HL-60 (cell line): ENCODE data around the gene ISG15.
"Not testable (repeated sequence)": the region's sequence is repeated elsewhere in the genome, so short reads cannot be mapped to it uniquely, and the experiment has no call there.

ENCODE experiments used
- DNase-seq, 2 experiments: peaks; one replicate each; pipeline ENCODE4 v3.0.0-alpha.2; 2010 to 2020; ENCODE audit warnings: low read depth in 1 of 2, low spot score in 1 of 2
- H3K27ac ChIP-seq: fragments of 250-450 bp; sonication (Bioruptor Pico); replicated peaks from 2 replicates; pipeline ENCODE4 v1.5.1; 2020; ENCODE audit warnings: mild to moderate bottlenecking, moderate library complexity
- H3K27me3 ChIP-seq: fragments of 250-450 bp; sonication (Bioruptor Pico); 2 replicates; pipeline ENCODE4 v1.5.1; 2021; ENCODE audit warnings: mild to moderate bottlenecking, moderate library complexity; ENCODE audit not compliant: insufficient read depth, poor library complexity, severe bottlenecking
- H3K4me3 ChIP-seq: replicated peaks from 2 replicates; pipeline ENCODE4 v1.5.1; 2011; ENCODE audit warnings: mild to moderate bottlenecking, control low read depth, low read length; ENCODE audit not compliant: insufficient read depth
- GABPA ChIP-seq: IDR thresholded peaks from 2 replicates; pipeline ENCODE4 v1.6.1; 2012; ENCODE audit warnings: low read depth
- POLR2AphosphoS5 ChIP-seq: IDR thresholded peaks from 2 replicates; pipeline ENCODE4 v1.6.1; 2012; ENCODE audit warnings: low read depth
- SPI1 ChIP-seq: IDR thresholded peaks from 2 replicates; pipeline ENCODE4 v1.6.1; 2012; ENCODE audit warnings: low read depth, mild to moderate bottlenecking, borderline replicate concordance
- TF ChIP-seq, protein P1 (sequence below): IDR thresholded peaks from 2 replicates; pipeline ENCODE4 v1.6.1; 2012; ENCODE audit warnings: low read depth; ENCODE audit not compliant: insufficient replicate concordance
- TF ChIP-seq, protein P2 (sequence below): IDR thresholded peaks from one replicate; pipeline ENCODE4 v1.5.1; 2011; ENCODE audit warnings: low read length, control low read depth, inconsistent platforms; ENCODE audit not compliant: insufficient read depth

ISG15 gene

DNA sequence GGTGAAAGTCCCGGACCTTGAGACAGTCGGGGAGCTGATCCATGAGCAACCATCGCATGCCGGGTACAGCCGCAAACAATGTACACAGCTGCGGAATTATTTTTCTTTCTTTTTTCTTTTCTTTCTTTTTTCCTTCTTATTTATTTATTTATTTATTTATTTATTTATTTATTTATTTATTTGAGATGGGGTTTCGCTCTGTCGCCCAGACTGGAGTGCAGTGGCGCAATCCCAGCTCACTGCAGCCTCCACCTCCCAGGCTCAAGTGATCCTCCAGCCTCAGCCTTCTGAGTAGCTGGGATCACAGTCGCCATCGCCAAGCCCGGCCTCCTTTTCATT is 28.9 kb upstream of the ISG15 start:
- no peak for DNase-seq
- TF ChIP-seq, protein P1, sequence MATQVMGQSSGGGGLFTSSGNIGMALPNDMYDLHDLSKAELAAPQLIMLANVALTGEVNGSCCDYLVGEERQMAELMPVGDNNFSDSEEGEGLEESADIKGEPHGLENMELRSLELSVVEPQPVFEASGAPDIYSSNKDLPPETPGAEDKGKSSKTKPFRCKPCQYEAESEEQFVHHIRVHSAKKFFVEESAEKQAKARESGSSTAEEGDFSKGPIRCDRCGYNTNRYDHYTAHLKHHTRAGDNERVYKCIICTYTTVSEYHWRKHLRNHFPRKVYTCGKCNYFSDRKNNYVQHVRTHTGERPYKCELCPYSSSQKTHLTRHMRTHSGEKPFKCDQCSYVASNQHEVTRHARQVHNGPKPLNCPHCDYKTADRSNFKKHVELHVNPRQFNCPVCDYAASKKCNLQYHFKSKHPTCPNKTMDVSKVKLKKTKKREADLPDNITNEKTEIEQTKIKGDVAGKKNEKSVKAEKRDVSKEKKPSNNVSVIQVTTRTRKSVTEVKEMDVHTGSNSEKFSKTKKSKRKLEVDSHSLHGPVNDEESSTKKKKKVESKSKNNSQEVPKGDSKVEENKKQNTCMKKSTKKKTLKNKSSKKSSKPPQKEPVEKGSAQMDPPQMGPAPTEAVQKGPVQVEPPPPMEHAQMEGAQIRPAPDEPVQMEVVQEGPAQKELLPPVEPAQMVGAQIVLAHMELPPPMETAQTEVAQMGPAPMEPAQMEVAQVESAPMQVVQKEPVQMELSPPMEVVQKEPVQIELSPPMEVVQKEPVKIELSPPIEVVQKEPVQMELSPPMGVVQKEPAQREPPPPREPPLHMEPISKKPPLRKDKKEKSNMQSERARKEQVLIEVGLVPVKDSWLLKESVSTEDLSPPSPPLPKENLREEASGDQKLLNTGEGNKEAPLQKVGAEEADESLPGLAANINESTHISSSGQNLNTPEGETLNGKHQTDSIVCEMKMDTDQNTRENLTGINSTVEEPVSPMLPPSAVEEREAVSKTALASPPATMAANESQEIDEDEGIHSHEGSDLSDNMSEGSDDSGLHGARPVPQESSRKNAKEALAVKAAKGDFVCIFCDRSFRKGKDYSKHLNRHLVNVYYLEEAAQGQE: no peak
- TF ChIP-seq GABPA (no peak), POLR2AphosphoS5 (no peak), SPI1 (no peak)
- TF ChIP-seq, protein P2, sequence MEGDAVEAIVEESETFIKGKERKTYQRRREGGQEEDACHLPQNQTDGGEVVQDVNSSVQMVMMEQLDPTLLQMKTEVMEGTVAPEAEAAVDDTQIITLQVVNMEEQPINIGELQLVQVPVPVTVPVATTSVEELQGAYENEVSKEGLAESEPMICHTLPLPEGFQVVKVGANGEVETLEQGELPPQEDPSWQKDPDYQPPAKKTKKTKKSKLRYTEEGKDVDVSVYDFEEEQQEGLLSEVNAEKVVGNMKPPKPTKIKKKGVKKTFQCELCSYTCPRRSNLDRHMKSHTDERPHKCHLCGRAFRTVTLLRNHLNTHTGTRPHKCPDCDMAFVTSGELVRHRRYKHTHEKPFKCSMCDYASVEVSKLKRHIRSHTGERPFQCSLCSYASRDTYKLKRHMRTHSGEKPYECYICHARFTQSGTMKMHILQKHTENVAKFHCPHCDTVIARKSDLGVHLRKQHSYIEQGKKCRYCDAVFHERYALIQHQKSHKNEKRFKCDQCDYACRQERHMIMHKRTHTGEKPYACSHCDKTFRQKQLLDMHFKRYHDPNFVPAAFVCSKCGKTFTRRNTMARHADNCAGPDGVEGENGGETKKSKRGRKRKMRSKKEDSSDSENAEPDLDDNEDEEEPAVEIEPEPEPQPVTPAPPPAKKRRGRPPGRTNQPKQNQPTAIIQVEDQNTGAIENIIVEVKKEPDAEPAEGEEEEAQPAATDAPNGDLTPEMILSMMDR: no peak
- Histone ChIP-seq H3K27me3 (peaks cover 31% of the 10 kb centered on the region), H3K27ac (no peak overlapping the region), H3K4me3 (no peak overlapping the region)

DNA sequence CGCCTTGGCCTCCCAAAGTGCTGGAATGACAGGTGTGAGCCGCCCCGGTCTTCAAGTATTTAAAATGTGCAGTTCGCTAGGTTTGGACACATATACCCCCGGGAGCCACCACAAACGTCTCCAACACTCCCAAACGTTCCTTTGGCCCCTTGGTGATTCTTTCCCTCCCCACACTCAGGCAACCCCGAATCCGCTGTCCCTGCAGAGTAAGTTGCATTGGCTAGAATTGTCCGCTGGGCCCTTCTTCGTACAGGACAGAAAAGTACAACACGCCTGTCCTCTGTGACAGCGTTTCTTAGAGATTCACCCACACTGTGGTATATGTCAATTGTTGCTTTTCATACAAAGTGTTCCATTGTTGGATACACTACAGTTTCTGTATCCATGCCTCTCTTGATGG is 28.2 kb upstream of the ISG15 start:
- H3K4me3 ChIP-seq: no peak overlapping the region
- no peak overlapping the region for H3K27ac ChIP-seq
- DNase-seq: no peak
- H3K27me3 ChIP-seq: peaks cover 34% of the 10 kb centered on the region
- TF ChIP-seq, protein P1: no peak
- TF ChIP-seq SPI1 (no peak), GABPA (no peak)

DNA sequence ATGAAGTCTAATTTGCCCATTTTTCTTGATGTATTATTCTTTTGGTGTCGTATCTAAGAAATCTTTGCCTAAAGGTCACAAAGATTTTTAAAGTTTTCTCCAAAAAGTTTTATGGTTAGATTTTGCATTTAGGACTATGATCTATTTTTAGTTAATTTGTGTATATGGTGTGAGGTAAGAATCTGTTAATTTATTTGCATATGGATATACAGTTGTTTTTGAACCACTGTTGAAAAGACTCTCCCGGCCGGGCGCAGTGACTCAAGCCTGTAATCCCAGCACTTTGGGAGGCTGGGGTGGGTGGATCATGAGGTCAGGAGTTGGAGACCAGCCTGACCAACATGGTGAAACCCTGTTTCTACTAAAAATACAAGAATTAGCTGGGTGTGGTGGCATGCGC is 25.2 kb upstream of the ISG15 start:
- peaks cover 17% of the 10 kb centered on the region for H3K27me3 ChIP-seq
- not testable (repeated sequence) for DNase-seq, H3K27ac ChIP-seq, H3K4me3 ChIP-seq

DNA sequence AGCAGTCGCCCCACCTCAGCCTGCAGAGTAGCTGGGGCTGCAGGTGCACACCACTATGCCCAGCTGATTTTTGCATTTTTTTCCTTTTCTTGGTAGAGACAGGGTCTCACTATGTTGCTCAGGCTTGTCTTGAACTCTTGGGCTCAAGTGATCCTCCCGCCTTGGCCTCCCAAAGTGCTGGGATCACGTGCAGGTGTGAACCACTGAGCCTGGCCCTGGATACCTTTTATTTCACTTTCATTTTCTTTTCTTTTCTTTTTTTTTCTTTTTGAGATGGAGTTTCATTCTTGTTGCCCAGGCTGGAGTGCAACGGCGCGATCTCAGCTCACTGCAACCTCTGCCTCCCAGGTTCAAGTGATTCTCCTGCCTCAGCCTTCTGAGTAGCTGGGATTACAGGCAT is 22.0 kb upstream of the ISG15 start:
- peaks cover 16% of the 10 kb centered on the region for H3K27me3 ChIP-seq
- not testable (repeated sequence) for H3K27ac ChIP-seq, DNase-seq, H3K4me3 ChIP-seq

DNA sequence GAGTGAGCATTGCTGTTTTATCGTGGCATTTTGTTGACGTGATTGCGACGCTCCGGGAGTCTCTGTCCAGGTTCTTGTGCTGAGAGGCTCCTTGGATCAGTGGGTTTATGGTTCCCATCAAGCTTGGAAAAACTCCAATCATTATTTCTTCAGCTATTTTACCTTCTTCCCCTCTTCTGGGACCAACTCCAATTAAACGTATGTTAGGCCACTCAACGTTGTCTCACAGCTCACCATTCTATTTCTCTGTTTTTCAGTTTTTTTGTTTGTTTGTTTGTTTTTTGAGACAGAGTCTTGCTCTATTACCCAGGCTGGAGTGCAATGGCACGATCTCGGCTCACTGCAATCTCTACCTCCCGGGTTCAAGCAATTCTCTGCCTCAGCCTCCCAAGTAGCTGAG is 21.4 kb upstream of the ISG15 start:
- TF ChIP-seq, protein P1: no peak
- TF ChIP-seq POLR2AphosphoS5: no peak
- no peak for TF ChIP-seq GABPA
- no peak for TF ChIP-seq SPI1
- TF ChIP-seq, protein P2: no peak

More for the DNA sequence above, 21.4 kb upstream of the ISG15 start:
- DNase-seq: no peak
- H3K4me3 ChIP-seq: no peak overlapping the region
- peaks cover 18% of the 10 kb centered on the region for H3K27me3 ChIP-seq
- no peak overlapping the region for H3K27ac ChIP-seq
